CD4-positive, alpha-beta T cell (primary cell): Measurements from ENCODE around the gene UBE2O. TPM values are rescaled to one million over a fixed set of nuclear protein-coding genes. Genes with fewer than 3 reads are reported as not detected.

Experiments
- ATAC-seq: fragments of 200-7000 bp; cut with Tn5 transposase; one replicate; pipeline ENCODE4 v1.10.0; 2022; ENCODE audit warnings: mild to moderate bottlenecking; ENCODE audit not compliant: poor library complexity
- CTCF ChIA-PET: fragments of 350-600 bp; sonication (Branson Sonifier 250); formaldehyde crosslinking; loops from one replicate; lab custom pipeline; 2021; ENCODE audit warnings: antibody characterized with exemption, inconsistent platforms; lab: Charles Lee
- POLR2A ChIA-PET: fragments of 350-600 bp; sonication (Branson Sonifier 250); formaldehyde crosslinking; loops from one replicate; lab custom pipeline; 2021; ENCODE audit warnings: antibody characterized with exemption, inconsistent platforms; lab: Charles Lee
- DNase-seq, 14 experiments: peaks; one replicate each; pipeline ENCODE4 v3.0.0-alpha.2; 2013 to 2020; ENCODE audit warnings: mixed read lengths in 2 of 14
- H3K27ac ChIP-seq, 2 donors: one replicate each; pipeline versions ENCODE4 v1.5.1 to v1.7.0; 2013; ENCODE audit warnings: low read length in 2 of 2, low read depth in 1 of 2, mild to moderate bottlenecking in 1 of 2
- H3K27me3 ChIP-seq, 2 experiments: 1 replicate in 1 of 2; 2 replicates in 1 of 2; pipeline versions ENCODE4 v1.6.1 to v1.7.0; 2013; ENCODE audit warnings: low read length in 2 of 2, control low read depth in 1 of 2, mild to moderate bottlenecking in 1 of 2, moderate library complexity in 1 of 2; ENCODE audit not compliant: insufficient read depth in 2 of 2, control insufficient read depth in 1 of 2
- H3K36me3 ChIP-seq: one replicate; pipeline ENCODE4 v1.6.1; 2013; ENCODE audit warnings: low read length, control low read depth; ENCODE audit not compliant: insufficient read depth
- H3K4me1 ChIP-seq: one replicate; pipeline ENCODE4 v1.6.1; 2013; ENCODE audit warnings: low read length, control low read depth; ENCODE audit not compliant: insufficient read depth
- H3K4me3 ChIP-seq: one replicate; pipeline ENCODE4 v1.5.1; 2013; ENCODE audit warnings: mild to moderate bottlenecking, low read length, moderate library complexity
- H3K9me3 ChIP-seq, 2 experiments: 1 replicate in 1 of 2; 2 replicates in 1 of 2; pipeline versions ENCODE4 v1.6.1 to v1.7.0; 2013; ENCODE audit warnings: low read length in 2 of 2, mild to moderate bottlenecking in 2 of 2, control low read depth in 1 of 2, moderate library complexity in 1 of 2; ENCODE audit not compliant: control insufficient read depth in 1 of 2, insufficient read depth in 1 of 2
- H3K27ac Mint-ChIP-seq: one replicate; pipeline ENCODE4 v1.8.0; 2020; ENCODE audit warnings: mixed read lengths
- H3K27me3 Mint-ChIP-seq: one replicate; pipeline ENCODE4 v1.8.0; 2021; ENCODE audit warnings: mixed read lengths
- H3K36me3 Mint-ChIP-seq: one replicate; pipeline ENCODE4 v1.8.0; 2021; ENCODE audit warnings: low read depth, mixed read lengths
- H3K4me1 Mint-ChIP-seq: one replicate; pipeline ENCODE4 v1.8.0; 2021; ENCODE audit warnings: low read depth, mixed read lengths
- H3K4me3 Mint-ChIP-seq: one replicate; pipeline ENCODE4 v1.8.0; 2020; ENCODE audit warnings: mild to moderate bottlenecking, mixed read lengths
- H3K9me3 Mint-ChIP-seq: one replicate; pipeline ENCODE4 v1.8.0; 2020; ENCODE audit warnings: mixed read lengths
- CTCF ChIP-seq: fragments of 200-600 bp; IDR thresholded peaks from one replicate; pipeline ENCODE4 v1.8.0; 2022; ENCODE audit warnings: antibody characterized with exemption, mild to moderate bottlenecking
- intact Hi-C, 2 experiments: fragments of 100-400 bp; cut with DNase I in 1 of 2; cut with micrococcal nuclease in 1 of 2; formaldehyde crosslinking; loops; one replicate each; pipeline versions ENCODE4 v1.15.1 to v1.9.0; 2023 to 2025; cut with DNase I, micrococcal nuclease
- total RNA-seq, 174 experiments: library from RNA in 2 of 174; stranded (reverse) in 2 of 174; gene quantifications; one replicate each; pipeline ENCODE4 v1.2.3 and lab custom pipeline; 2021 to 2026

The UBE2O gene
- total RNA-seq, 2 experiments from 2014 or later, result 22.7 to 25.1 TPM

GRCh38 chr17:76485569-76485968 is 32.6 kb upstream of the UBE2O start:
- TF ChIP-seq CTCF, result no peak
- no peaks in the 10 kb centered on the region for H3K9me3 ChIP-seq
- CTCF ChIA-PET, result no interaction called here
- H3K36me3 Mint-ChIP-seq, result peaks cover 7% of the 10 kb centered on the region
- no peak overlapping the region for H3K27ac ChIP-seq
- H3K4me1 ChIP-seq, result peaks cover 13% of the 10 kb centered on the region
- DNase-seq, result no peak
- no peaks in the 10 kb centered on the region for H3K9me3 Mint-ChIP-seq
- ATAC-seq, result no peak
- H3K4me3 Mint-ChIP-seq, result no peak overlapping the region
- H3K4me3 ChIP-seq, result no peak overlapping the region
- H3K36me3 ChIP-seq, result peaks cover 9% of the 10 kb centered on the region
- H3K27me3 Mint-ChIP-seq, result no peaks in the 10 kb centered on the region
- H3K4me1 Mint-ChIP-seq, result no peaks in the 10 kb centered on the region
- no peaks in the 10 kb centered on the region for H3K27me3 ChIP-seq
- no peak overlapping the region for H3K27ac Mint-ChIP-seq
- POLR2A ChIA-PET, result no interaction called here
- intact Hi-C loops, result no loop called here

- H3K27me3 Mint-ChIP-seq, result no peaks in the 10 kb centered on the region
- Histone ChIP-seq H3K36me3 (peaks cover 11% of the 10 kb centered on the region), H3K27ac (no peak overlapping the region), H3K9me3 (no peaks in the 10 kb centered on the region), H3K4me3 (no peak overlapping the region), H3K4me1 (peaks cover 3% of the 10 kb centered on the region), H3K27me3 (no peaks in the 10 kb centered on the region)
- ChIA-PET POLR2A (no interaction called here), CTCF (no interaction called here)
- no peaks in the 10 kb centered on the region for H3K9me3 Mint-ChIP-seq
- intact Hi-C loops, result no loop called here
- DNase-seq (no peak), ATAC-seq (no peak)
- no peak overlapping the region for H3K27ac Mint-ChIP-seq
- TF ChIP-seq CTCF, result no peak
- H3K36me3 Mint-ChIP-seq, result peaks cover 12% of the 10 kb centered on the region
- H3K4me1 Mint-ChIP-seq, result no peaks in the 10 kb centered on the region
- no peak overlapping the region for H3K4me3 Mint-ChIP-seq
Observed at GRCh38 chr17:76484228-76484725, 31.3 kb upstream of the UBE2O start.

GRCh38 chr17:76481071-76481655 is 28.2 kb upstream of the UBE2O start:
- no peaks in the 10 kb centered on the region for H3K27me3 Mint-ChIP-seq
- ATAC-seq (no peak), DNase-seq (no peak)
- H3K4me3 Mint-ChIP-seq, result no peak overlapping the region
- Histone ChIP-seq H3K9me3 (no peaks in the 10 kb centered on the region), H3K27ac (no peak overlapping the region), H3K27me3 (no peaks in the 10 kb centered on the region), H3K4me3 (no peak overlapping the region), H3K36me3 (peaks cover 20% of the 10 kb centered on the region), H3K4me1 (peaks cover 3% of the 10 kb centered on the region)
- no peaks in the 10 kb centered on the region for H3K4me1 Mint-ChIP-seq
- intact Hi-C loops, result no loop called here
- H3K36me3 Mint-ChIP-seq, result peaks cover 12% of the 10 kb centered on the region
- H3K9me3 Mint-ChIP-seq, result no peaks in the 10 kb centered on the region
- no peak overlapping the region for H3K27ac Mint-ChIP-seq
- ChIA-PET CTCF (no interaction called here), POLR2A (no interaction called here)
- TF ChIP-seq CTCF, result no peak
